Measurements from ENCODE around the gene RPLP1. TPM values are rescaled to one million over a fixed set of nuclear protein-coding genes. Genes with fewer than 3 reads are reported as not detected.

Gene RPLP1
- polyA plus RNA-seq, 1 donor (not counting 4 experiments of a cell fraction or from before 2014, with no cell fraction given) = 755 TPM

GRCh38 chr15:69454953-69455352 is 2.3 kb downstream of the RPLP1 start:
- H3K27me3 ChIP-seq (ENCODE audit: control insufficient read depth, extremely low read depth, insufficient read depth, low read length) = no peaks in the 10 kb centered on the region
- peaks cover 14 to 42% of the 10 kb centered on the region in 2 experiments for H3K36me3 ChIP-seq (ENCODE audit: control insufficient read depth in 2 of 2, extremely low read depth in 1 of 2, insufficient read depth in 2 of 2, low read length in 2 of 2)
- DNase-seq (ENCODE audit: low read depth, low spot score) (no peak), FAIRE-seq (no peak)
- dilution Hi-C loops (cut with MboI; ENCODE audit: extremely low pct_ligation_motif_present, low sequenced_read_pairs) = no loop called here
- H3K9ac ChIP-seq (ENCODE audit: control insufficient read depth, extremely low read depth, insufficient read depth, low read length) = peak overlapping the region; percentile 97
- peaks cover 32% of the 10 kb centered on the region for H4K20me1 ChIP-seq (ENCODE audit: control insufficient read depth, extremely low read depth, insufficient read depth, low read length)
- TF ChIP-seq CTCF (optimal IDR thresholded peaks at IDR 0.05 in 1 of 3, IDR thresholded peaks at IDR 0.05 in 1 of 3, conservative IDR thresholded peaks at IDR 0.05 in 1 of 3; ENCODE audit: extremely low read depth in 1 of 3, insufficient read depth in 2 of 3, low read length in 3 of 3) (no peak), EZH2 (IDR thresholded peaks at IDR 0.05; ENCODE audit: low read length) (no peak)
- H3K79me2 ChIP-seq (ENCODE audit: control insufficient read depth, insufficient read depth, low read length) = peaks cover 30% of the 10 kb centered on the region
- H3K4me1 ChIP-seq (ENCODE audit: control insufficient read depth, extremely low read depth, insufficient read depth, low read length) = peaks cover 22% of the 10 kb centered on the region
- peak overlapping the region; percentile 84 for H3K4me2 ChIP-seq (ENCODE audit: control insufficient read depth, extremely low read depth, insufficient read depth, low read depth, low read length)
- peak overlapping the region; percentile 97 to 100 (median 99) for H3K4me3 ChIP-seq (ENCODE audit: control insufficient read depth in 2 of 3, extremely low read depth in 1 of 3, insufficient read depth in 2 of 3, low read depth in 1 of 3, low read length in 3 of 3)
- H3K9me1 ChIP-seq (ENCODE audit: control insufficient read depth, extremely low read depth, insufficient read depth, low read length) = peaks cover 13% of the 10 kb centered on the region
- no peaks in the 10 kb centered on the region for H3K9me3 ChIP-seq (ENCODE audit: control insufficient read depth, low read depth, low read length)
- H2AFZ ChIP-seq (ENCODE audit: control insufficient read depth, low read length) = no peak overlapping the region
- peak overlapping the region; percentile 49 for H3K27ac ChIP-seq (ENCODE audit: control insufficient read depth, insufficient read depth, low read length)

- Histone ChIP-seq H3K4me1 (ENCODE audit: control insufficient read depth, extremely low read depth, insufficient read depth, low read length) (peaks cover 22% of the 10 kb centered on the region), H3K4me3 (ENCODE audit: control insufficient read depth in 2 of 3, extremely low read depth in 1 of 3, insufficient read depth in 2 of 3, low read depth in 1 of 3, low read length in 3 of 3) (no peak overlapping the region), H4K20me1 (ENCODE audit: control insufficient read depth, extremely low read depth, insufficient read depth, low read length) (peaks cover 32% of the 10 kb centered on the region), H3K27me3 (ENCODE audit: control insufficient read depth, extremely low read depth, insufficient read depth, low read length) (no peaks in the 10 kb centered on the region), H3K9me3 (ENCODE audit: control insufficient read depth, low read depth, low read length) (no peaks in the 10 kb centered on the region), H3K36me3 (ENCODE audit: control insufficient read depth in 2 of 2, extremely low read depth in 1 of 2, insufficient read depth in 2 of 2, low read length in 2 of 2) (peaks cover 14 to 42% of the 10 kb centered on the region in 2 experiments), H3K4me2 (ENCODE audit: control insufficient read depth, extremely low read depth, insufficient read depth, low read depth, low read length) (no peak overlapping the region), H3K27ac (ENCODE audit: control insufficient read depth, insufficient read depth, low read length) (no peak overlapping the region), H2AFZ (ENCODE audit: control insufficient read depth, low read length) (no peak overlapping the region), H3K9ac (ENCODE audit: control insufficient read depth, extremely low read depth, insufficient read depth, low read length) (no peak overlapping the region), H3K79me2 (ENCODE audit: control insufficient read depth, insufficient read depth, low read length) (peaks cover 30% of the 10 kb centered on the region), H3K9me1 (ENCODE audit: control insufficient read depth, extremely low read depth, insufficient read depth, low read length) (peaks cover 13% of the 10 kb centered on the region)
- dilution Hi-C loops (cut with MboI; ENCODE audit: extremely low pct_ligation_motif_present, low sequenced_read_pairs) = no loop called here
- TF ChIP-seq CTCF (optimal IDR thresholded peaks at IDR 0.05 in 1 of 3, IDR thresholded peaks at IDR 0.05 in 1 of 3, conservative IDR thresholded peaks at IDR 0.05 in 1 of 3; ENCODE audit: extremely low read depth in 1 of 3, insufficient read depth in 2 of 3, low read length in 3 of 3) (no peak), EZH2 (IDR thresholded peaks at IDR 0.05; ENCODE audit: low read length) (no peak)
- FAIRE-seq (no peak), DNase-seq (ENCODE audit: low read depth, low spot score) (no peak)
These were observed 3.9 kb downstream of the RPLP1 start for GRCh38 chr15:69456208-69457166.
